Stimulated activated CD4-positive, alpha-beta T cell treated with anti-CD3 and anti-CD28 coated beads, TNF-alpha, amount 100 ng/mL, for 4 hours (primary cell): ENCODE measurements around the gene FSTL4.

ENCODE experiments used
- DNase-seq, 3 experiments: peaks; one replicate each; pipeline ENCODE4 v3.0.0-alpha.2; 2020; ENCODE audit warnings: low read depth in 3 of 3

FSTL4 gene

DNA sequence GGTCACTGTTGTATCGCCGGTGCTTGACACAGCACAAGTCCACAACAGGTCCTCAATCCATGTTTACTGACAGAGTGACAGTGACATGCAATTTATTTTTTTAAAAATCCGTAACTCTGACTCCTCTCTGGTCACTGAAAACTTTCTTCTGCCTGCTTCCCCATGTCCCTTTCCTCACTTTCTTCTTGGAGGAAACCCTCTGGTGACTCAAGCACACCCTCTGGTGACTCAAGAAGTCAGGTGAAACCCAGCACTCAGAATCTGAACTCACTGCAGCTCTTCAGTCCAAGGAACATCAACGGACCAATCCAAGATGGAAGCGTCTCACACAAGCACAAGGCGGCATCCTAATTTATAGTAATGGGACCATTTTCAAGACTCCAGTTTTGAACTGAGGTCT lies 245.9 kb downstream of the FSTL4 start:
- DNase-seq = no peak

DNA sequence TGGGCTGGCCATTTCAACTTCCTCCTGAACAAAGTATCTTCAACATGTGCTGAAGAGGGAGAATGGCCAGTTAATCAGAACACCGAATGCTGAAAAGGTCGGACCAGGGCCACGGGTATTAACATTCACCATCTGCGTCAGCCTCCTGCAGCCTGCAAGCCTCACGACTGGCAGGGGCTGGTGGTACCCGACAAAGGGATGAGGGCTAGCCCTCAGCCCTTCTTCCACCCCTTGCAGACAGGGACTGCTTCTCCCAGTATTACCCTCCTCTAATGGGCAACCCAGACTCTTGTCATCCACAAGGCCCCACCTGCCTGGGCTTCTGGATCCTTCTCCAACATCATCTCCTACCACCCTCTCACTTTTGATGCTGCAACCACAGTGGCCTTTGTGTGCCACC lies 246.6 kb downstream of the FSTL4 start:
- no peak for DNase-seq

DNA sequence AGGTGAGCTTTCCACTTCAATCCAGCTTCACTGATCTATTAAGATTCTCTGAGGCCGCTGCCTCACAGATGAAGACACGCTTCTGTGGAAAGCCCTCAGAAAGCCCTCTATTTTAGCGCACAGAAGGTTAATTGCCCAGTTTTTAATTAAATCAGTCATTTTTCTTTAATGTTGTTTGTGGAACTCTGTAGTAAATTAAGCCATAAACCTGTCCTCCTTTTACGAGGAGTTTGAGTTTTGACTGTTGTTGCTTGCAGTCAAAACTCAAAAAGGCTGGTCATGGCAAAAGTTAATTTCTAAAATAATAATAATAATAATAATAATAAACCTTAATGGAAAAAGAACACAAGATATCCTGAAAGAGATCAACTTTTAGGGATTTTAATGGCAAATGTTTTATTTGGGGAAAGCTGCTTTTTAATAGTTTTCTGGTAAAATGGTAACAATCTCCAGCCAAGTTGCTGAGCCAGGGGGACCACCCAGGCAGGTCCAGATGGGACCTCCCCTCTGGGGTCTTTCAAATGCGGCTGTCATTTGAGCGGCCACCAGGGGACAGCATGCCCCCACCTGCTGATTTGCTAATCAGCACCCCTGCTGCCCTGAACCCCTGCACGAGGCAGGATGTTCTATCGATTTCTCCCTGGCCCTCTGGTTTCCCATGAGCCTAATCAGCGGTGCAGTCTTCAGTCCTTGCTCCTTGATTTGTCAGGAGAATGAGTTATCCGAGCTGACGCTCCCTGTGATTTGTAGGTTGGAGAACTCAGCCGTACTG lies 247.2 kb downstream of the FSTL4 start:
- DNase-seq = no peak

GRCh38 chr5:133363807-133364587 lies 248.3 kb downstream of the FSTL4 start:
- DNase-seq = no peak

GRCh38 chr5:133362438-133362837 lies 249.9 kb downstream of the FSTL4 start:
- DNase-seq = no peak

GRCh38 chr5:133361922-133362321 lies 250.4 kb downstream of the FSTL4 start:
- no peak for DNase-seq

DNA sequence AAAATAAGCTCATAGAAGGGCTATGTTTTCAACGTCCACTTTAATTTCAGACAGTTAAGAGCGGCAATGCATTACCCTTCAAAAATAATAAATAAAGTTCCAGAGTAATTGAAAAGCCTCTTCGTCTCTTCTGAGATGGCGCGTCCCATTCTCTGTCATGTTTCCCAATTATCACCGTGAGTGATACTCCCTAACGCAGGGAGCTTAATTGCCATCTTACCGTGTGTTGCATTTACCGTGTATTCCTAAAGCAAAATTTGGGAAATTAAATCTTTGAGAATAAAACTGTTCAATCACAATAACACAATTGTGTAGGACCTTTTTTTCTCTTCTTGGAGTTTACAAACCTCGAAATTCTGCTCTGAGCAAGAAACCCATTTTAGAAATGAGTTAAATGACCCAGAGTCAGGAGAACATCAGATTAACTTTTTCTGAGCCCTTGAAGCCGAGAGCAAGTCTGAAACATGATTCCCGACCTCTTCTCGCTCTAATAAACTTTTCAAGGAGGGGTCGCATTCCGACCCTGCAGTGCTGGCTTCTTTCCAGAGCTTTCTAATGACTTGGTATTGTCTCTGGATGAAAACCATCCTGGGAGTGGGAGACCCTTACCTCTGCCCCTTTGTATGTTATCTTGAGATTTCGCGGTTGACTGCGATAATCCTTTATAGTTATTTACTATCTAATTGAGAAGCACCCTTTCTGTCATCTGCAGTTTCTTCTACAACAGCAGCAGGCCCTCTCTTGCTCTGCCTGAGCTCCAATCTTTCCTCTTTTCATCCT lies 251.5 kb downstream of the FSTL4 start:
- DNase-seq = no peak

DNA sequence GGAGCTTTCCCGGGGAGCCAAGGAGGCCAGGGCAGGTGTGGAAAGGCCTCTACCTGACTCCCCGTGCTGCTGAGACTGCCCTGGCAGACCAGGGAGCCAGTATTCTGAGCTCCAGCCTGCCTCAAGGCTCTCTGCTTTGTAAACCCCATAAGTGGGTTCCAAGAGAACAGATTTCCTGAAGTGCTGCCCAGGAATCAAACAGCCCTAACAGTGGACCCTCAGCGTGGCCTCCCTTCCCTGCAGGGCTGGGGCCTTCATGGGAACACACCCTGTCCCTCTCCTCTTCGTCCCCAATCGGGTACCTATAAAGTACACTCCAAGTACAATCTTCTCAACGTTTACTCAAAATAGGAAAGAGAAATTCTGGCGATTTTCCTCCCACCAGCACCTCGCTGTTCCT lies 252.5 kb downstream of the FSTL4 start:
- DNase-seq = no peak

DNA sequence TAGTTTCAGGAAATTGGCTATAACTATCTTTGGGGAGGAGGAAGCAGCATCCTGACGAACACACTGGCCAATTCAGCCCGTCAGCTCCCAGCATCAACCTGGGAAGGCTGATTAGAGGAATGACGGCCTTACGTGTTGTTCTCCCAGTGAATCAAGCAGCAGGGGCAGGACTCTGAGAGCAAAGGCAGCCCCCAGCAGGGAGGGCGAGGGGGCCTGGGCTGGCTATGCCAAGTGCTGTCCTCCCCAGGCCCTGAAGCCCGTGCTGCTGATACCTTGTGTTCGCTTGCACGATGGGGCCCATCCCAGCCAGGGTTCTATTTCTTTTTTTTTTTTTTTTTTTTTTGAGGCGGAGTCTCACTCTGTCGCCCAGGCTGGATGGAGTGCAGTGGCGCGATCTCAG lies 254.1 kb downstream of the FSTL4 start:
- DNase-seq = no peak

- no peak for DNase-seq
These were observed 254.6 kb downstream of the FSTL4 start for GRCh38 chr5:133357758-133358157.

DNA sequence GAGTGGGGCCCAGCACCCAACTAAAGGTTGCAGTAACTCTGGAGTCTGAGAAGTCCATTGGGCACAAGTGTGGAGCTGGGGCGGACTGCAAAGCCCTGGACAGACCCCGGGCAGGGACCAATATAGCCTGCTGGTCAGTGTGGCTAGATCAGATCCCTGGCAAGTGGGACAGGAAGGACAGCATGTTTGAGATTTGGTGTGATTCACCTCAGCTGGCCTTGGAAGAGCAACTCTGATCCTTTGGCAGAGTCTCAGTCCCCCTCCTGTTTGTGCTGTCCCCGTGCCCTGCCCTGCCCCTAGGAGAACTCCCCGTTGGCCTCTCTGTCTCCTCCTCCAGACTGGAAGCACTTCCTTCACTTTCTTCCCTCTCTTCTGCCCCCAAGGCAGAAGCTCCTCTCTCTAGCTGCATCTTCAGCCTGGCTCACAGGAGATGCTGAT lies 255.3 kb downstream of the FSTL4 start:
- DNase-seq = no peak

GRCh38 chr5:133356396-133356983 lies 255.9 kb downstream of the FSTL4 start:
- DNase-seq = no peak

DNA sequence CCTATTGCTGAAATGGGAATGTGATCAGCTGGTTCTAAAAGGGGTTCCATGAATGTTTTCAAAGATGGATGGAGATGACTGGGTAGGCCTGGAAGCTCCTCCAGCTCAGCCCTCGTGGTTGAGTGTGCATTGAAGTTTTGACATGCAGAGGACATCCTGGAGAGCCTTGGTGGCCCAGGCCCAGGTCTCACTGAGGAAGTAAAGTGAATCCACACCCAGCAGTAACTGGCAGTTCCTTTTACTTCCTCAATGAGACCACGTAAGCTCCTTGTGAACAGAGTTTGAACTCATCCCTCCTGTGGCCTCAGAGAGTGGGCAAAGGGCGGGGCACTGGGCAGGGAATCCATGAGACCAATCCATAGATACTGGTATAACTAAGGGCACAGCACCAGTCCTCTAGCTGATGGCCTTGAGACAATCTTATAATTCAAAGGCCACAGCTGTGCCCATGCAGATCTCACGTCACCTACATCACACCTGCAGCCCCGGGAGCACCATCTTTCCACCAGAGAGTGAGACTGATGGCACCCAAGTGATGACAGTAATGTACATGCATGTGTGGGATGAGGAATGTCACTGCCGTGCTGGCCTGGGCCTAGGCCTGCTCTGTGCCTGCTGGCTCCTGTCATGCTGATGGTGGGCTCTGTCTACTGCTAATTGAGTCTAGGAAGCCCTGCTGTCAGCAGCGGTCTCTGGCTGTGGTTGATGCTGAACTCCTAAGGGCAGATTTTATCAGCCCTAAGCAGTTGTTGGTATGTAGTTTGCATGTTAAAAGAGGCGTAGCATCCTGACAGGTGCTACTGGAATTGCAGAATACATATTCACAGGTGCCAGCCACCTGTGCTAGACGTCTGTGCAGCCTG lies 257.8 kb downstream of the FSTL4 start:
- DNase-seq = no peak

DNA sequence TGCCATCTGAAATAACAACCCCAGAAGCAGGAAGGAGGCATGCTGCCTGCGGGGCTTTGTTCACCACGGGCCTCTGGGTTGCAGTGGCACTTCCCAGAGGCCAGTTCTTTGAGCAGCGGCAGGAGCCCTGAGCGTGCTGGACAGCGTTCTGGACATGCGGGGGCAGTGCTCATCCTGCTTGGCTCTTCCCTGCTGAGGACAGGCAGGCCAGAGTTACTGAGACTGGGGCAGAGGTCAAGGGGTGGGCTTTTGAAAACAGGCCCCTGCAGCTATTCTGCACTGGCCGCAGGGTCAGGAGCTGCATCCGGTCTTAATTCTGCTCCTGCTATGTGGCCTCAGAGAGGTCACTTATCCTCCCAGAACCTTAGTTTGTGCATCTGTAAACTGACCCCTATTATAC lies 258.6 kb downstream of the FSTL4 start:
- no peak for DNase-seq

- no peak for DNase-seq
These were observed 263.9 kb downstream of the FSTL4 start for GRCh38 chr5:133348406-133348805.

GRCh38 chr5:133347039-133347438 lies 265.3 kb downstream of the FSTL4 start:
- no peak for DNase-seq

DNA sequence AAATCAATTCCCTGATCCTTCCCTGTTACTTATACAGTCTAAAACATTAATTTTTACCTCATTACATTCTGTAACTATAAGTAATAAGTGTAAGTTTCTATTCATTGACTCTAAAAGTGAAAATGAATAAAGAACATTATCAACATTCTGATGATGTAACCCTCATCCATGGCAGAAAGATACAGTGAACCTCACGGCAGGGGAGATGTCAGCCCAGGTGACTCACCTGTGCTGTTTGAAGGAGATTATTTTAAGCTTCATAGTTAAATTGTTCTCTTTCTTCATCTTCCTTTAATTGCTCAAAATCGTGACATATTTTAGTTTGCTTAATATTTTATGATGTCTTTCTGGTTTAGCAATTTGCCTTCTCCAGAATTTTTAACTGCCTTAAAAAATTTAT lies 268.1 kb downstream of the FSTL4 start:
- no peak for DNase-seq

DNA sequence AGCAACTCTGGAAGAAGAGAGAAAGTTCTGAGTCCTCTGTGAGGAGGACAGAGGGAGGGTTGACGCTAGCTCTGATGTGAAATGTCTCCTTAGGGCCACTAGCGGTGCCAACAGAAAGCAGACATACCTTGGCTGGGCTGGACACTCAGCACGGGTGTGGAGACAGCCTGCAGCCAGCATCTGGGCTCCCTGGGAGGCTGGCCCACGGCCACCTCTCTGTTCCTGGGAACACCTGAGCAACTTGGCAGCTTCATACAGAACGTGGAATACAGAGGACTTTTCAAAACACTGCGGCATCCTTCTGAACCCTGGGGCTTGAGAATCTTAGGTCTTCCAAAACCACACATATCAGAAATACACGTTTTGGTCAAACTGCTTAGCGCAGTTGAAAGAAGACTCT lies 269.1 kb downstream of the FSTL4 start:
- no peak for DNase-seq

DNA sequence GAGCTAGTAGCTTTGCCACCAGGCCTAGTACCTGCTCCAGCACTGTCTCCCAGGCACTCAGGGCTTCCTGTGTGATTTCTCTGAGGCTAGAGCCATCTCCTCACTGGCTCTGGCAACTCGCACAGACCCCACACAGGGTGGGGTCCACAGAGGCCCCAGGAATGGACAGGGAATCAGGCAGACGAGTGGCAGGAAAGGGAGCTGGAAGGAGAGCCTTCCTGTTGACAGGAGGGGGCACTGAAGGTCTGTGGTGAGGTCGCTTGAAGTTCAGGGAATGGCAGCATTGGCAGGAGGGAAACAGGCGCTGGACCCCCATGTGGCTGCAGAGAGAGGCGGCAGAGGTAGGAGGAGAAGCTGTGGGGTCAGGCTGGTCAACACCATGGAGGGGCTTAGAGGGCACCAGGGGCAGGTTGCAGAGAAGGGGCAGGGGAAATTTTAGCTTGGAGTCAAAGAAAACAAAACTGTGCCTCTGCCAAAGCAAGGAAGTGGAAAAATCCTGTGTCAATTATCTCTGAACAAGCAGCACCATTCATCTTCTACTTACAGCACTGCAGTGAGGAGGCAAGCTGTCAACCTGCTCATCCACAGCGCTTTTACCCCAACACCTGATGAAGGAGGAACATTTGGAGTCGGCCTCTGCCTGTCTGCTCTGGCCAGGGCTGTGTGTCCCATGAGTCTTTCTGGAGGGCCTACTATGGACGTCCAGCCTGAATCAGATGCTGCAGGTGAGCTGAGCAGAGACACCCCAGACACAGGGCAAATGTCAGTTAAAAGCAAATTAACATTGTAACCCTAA lies 270.2 kb downstream of the FSTL4 start:
- no peak for DNase-seq

- DNase-seq = no peak
These were observed 271.0 kb downstream of the FSTL4 start for GRCh38 chr5:133341296-133341695.
